GM23338 (cell line): ENCODE data around the gene CMPK1.

Experiments used
- EZH2 ChIP-seq: fragments of 200-600 bp; sonication (generic); IDR thresholded peaks from one replicate; pipeline ENCODE4 v1.8.0; 2017; ENCODE audit warnings: antibody characterized with exemption, mild to moderate bottlenecking, low read depth; ENCODE audit not compliant: unreplicated experiment
- POLR2AphosphoS5 ChIP-seq: IDR thresholded peaks from 2 replicates; pipeline ENCODE4 v1.6.1; 2016; ENCODE audit warnings: antibody characterized with exemption, low read depth
- TF ChIP-seq, protein P1 (sequence below), 2 experiments: fragments of 200-600 bp in 1 of 2; sonication (generic) in 1 of 2; conservative IDR thresholded peaks; 2 replicates each; pipeline versions ENCODE4 v1.5.1 to v1.6.1; 2016 to 2017; ENCODE audit warnings: antibody characterized with exemption in 2 of 2, low read depth in 2 of 2, mild to moderate bottlenecking in 2 of 2, moderate library complexity in 1 of 2
- TF ChIP-seq, protein P2 (sequence below): IDR thresholded peaks from 2 replicates; pipeline ENCODE4 v1.6.1; 2016; ENCODE audit warnings: antibody characterized with exemption
- TF ChIP-seq, protein P3 (sequence below): IDR thresholded peaks from one replicate; pipeline ENCODE4 v1.6.1; 2018; ENCODE audit warnings: antibody characterized with exemption; ENCODE audit not compliant: unreplicated experiment
- TF ChIP-seq, protein P4 (sequence below): fragments of 250-450 bp; sonication (Bioruptor Pico); IDR thresholded peaks from 2 replicates; pipeline ENCODE4 v1.5.0; 2020; ENCODE audit warnings: mild to moderate bottlenecking, moderate library complexity

DNA sequence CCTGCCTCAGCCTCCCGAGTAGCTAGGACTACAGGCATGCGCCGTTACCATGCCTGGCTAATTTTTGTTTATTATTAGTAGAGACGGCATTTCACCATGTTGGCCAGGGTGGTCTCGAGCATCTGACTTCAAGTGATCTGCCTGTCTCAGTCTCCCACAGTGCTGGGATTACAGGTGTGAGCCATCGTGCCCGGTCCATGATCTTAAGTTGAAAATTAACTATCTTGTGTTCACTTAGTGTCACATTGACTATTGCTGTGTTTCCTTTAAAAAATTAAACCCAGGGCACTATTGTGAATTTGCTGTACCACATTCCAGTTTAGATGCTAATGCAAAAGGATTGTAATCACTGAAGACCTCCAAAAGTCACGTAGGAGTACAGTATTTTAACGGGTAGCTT, 14.1 kb downstream of the CMPK1 start:
- TF ChIP-seq EZH2, result no peak
- TF ChIP-seq, protein P1, sequence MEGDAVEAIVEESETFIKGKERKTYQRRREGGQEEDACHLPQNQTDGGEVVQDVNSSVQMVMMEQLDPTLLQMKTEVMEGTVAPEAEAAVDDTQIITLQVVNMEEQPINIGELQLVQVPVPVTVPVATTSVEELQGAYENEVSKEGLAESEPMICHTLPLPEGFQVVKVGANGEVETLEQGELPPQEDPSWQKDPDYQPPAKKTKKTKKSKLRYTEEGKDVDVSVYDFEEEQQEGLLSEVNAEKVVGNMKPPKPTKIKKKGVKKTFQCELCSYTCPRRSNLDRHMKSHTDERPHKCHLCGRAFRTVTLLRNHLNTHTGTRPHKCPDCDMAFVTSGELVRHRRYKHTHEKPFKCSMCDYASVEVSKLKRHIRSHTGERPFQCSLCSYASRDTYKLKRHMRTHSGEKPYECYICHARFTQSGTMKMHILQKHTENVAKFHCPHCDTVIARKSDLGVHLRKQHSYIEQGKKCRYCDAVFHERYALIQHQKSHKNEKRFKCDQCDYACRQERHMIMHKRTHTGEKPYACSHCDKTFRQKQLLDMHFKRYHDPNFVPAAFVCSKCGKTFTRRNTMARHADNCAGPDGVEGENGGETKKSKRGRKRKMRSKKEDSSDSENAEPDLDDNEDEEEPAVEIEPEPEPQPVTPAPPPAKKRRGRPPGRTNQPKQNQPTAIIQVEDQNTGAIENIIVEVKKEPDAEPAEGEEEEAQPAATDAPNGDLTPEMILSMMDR (conservative IDR thresholded peaks at IDR 0.05; ENCODE audit: low read depth in 2 of 2), result no peak
- TF ChIP-seq, protein P2, sequence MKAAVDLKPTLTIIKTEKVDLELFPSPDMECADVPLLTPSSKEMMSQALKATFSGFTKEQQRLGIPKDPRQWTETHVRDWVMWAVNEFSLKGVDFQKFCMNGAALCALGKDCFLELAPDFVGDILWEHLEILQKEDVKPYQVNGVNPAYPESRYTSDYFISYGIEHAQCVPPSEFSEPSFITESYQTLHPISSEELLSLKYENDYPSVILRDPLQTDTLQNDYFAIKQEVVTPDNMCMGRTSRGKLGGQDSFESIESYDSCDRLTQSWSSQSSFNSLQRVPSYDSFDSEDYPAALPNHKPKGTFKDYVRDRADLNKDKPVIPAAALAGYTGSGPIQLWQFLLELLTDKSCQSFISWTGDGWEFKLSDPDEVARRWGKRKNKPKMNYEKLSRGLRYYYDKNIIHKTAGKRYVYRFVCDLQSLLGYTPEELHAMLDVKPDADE, result no peak
- TF ChIP-seq POLR2AphosphoS5, result no peak
- TF ChIP-seq, protein P3, sequence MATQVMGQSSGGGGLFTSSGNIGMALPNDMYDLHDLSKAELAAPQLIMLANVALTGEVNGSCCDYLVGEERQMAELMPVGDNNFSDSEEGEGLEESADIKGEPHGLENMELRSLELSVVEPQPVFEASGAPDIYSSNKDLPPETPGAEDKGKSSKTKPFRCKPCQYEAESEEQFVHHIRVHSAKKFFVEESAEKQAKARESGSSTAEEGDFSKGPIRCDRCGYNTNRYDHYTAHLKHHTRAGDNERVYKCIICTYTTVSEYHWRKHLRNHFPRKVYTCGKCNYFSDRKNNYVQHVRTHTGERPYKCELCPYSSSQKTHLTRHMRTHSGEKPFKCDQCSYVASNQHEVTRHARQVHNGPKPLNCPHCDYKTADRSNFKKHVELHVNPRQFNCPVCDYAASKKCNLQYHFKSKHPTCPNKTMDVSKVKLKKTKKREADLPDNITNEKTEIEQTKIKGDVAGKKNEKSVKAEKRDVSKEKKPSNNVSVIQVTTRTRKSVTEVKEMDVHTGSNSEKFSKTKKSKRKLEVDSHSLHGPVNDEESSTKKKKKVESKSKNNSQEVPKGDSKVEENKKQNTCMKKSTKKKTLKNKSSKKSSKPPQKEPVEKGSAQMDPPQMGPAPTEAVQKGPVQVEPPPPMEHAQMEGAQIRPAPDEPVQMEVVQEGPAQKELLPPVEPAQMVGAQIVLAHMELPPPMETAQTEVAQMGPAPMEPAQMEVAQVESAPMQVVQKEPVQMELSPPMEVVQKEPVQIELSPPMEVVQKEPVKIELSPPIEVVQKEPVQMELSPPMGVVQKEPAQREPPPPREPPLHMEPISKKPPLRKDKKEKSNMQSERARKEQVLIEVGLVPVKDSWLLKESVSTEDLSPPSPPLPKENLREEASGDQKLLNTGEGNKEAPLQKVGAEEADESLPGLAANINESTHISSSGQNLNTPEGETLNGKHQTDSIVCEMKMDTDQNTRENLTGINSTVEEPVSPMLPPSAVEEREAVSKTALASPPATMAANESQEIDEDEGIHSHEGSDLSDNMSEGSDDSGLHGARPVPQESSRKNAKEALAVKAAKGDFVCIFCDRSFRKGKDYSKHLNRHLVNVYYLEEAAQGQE, result no peak
- TF ChIP-seq, protein P4, sequence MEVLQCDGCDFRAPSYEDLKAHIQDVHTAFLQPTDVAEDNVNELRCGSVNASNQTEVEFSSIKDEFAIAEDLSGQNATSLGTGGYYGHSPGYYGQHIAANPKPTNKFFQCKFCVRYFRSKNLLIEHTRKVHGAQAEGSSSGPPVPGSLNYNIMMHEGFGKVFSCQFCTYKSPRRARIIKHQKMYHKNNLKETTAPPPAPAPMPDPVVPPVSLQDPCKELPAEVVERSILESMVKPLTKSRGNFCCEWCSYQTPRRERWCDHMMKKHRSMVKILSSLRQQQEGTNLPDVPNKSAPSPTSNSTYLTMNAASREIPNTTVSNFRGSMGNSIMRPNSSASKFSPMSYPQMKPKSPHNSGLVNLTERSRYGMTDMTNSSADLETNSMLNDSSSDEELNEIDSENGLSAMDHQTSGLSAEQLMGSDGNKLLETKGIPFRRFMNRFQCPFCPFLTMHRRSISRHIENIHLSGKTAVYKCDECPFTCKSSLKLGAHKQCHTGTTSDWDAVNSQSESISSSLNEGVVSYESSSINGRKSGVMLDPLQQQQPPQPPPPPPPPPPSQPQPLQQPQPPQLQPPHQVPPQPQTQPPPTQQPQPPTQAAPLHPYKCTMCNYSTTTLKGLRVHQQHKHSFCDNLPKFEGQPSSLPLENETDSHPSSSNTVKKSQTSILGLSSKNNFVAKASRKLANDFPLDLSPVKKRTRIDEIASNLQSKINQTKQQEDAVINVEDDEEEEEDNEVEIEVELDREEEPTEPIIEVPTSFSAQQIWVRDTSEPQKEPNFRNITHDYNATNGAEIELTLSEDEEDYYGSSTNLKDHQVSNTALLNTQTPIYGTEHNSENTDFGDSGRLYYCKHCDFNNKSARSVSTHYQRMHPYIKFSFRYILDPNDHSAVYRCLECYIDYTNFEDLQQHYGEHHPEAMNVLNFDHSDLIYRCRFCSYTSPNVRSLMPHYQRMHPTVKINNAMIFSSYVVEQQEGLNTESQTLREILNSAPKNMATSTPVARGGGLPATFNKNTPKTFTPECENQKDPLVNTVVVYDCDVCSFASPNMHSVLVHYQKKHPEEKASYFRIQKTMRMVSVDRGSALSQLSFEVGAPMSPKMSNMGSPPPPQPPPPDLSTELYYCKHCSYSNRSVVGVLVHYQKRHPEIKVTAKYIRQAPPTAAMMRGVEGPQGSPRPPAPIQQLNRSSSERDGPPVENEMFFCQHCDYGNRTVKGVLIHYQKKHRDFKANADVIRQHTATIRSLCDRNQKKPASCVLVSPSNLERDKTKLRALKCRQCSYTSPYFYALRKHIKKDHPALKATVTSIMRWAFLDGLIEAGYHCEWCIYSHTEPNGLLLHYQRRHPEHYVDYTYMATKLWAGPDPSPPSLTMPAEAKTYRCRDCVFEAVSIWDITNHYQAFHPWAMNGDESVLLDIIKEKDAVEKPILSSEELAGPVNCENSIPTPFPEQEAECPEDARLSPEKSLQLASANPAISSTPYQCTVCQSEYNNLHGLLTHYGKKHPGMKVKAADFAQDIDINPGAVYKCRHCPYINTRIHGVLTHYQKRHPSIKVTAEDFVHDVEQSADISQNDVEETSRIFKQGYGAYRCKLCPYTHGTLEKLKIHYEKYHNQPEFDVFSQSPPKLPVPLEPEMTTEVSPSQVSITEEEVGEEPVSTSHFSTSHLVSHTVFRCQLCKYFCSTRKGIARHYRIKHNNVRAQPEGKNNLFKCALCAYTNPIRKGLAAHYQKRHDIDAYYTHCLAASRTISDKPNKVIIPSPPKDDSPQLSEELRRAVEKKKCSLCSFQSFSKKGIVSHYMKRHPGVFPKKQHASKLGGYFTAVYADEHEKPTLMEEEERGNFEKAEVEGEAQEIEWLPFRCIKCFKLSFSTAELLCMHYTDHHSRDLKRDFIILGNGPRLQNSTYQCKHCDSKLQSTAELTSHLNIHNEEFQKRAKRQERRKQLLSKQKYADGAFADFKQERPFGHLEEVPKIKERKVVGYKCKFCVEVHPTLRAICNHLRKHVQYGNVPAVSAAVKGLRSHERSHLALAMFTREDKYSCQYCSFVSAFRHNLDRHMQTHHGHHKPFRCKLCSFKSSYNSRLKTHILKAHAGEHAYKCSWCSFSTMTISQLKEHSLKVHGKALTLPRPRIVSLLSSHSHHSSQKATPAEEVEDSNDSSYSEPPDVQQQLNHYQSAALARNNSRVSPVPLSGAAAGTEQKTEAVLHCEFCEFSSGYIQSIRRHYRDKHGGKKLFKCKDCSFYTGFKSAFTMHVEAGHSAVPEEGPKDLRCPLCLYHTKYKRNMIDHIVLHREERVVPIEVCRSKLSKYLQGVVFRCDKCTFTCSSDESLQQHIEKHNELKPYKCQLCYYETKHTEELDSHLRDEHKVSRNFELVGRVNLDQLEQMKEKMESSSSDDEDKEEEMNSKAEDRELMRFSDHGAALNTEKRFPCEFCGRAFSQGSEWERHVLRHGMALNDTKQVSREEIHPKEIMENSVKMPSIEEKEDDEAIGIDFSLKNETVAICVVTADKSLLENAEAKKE (CRISPR knock-in tag), result no peak
